Measurements from ENCODE around the gene IRX3.

The IRX3 gene

GRCh38 chr16:54236773-54237172 lies 49.8 kb downstream of the IRX3 start:
- no peak overlapping the region for H3K9ac ChIP-seq
- H3K4me1 ChIP-seq = peaks cover 9 to 16% (median 14%) of the 10 kb centered on the region in 10 experiments
- no peak overlapping the region for H3K4me2 ChIP-seq
- H3K27me3 ChIP-seq = no peaks in the 10 kb centered on the region
- no peaks in the 10 kb centered on the region for H3K9me3 ChIP-seq (replicated peaks in 1 of 11)
- no peak for TF ChIP-seq Cebpa-rat (IDR thresholded peaks at IDR 0.05)
- no peak overlapping the region for H3K4me3 ChIP-seq
- H3K27ac ChIP-seq = no peak overlapping the region
- no peaks in the 10 kb centered on the region for H3K36me3 ChIP-seq
- no peaks in the 10 kb centered on the region for H4K20me1 ChIP-seq

GRCh38 chr16:54233615-54234014 lies 53.0 kb downstream of the IRX3 start:
- TF ChIP-seq Cebpa-rat (IDR thresholded peaks at IDR 0.05) = no peak
- H3K4me1 ChIP-seq = peaks cover 9 to 16% (median 14%) of the 10 kb centered on the region in 10 experiments
- H3K36me3 ChIP-seq = no peaks in the 10 kb centered on the region
- H3K4me3 ChIP-seq = no peak overlapping the region
- H3K9me3 ChIP-seq (replicated peaks in 1 of 11) = peaks cover under 1 to 6% (median 2%) of the 10 kb centered on the region in 11 experiments; a peak in 14 of 22 replicates
- no peaks in the 10 kb centered on the region for H4K20me1 ChIP-seq
- no peak overlapping the region for H3K27ac ChIP-seq
- no peaks in the 10 kb centered on the region for H3K27me3 ChIP-seq
- no peak overlapping the region for H3K9ac ChIP-seq
- H3K4me2 ChIP-seq = no peak overlapping the region

All from BLaER1 treated with 17β-estradiol and CSF1 and Interleukin-3, amounts not matched to agents 10 nM and 100 nM (cell line).